ENCODE data around the gene PRDM16. TPM values are rescaled to one million over a fixed set of nuclear protein-coding genes. Genes with fewer than 3 reads are reported as not detected.

PRDM16 gene
- total RNA-seq, 1 experiment from 2014 or later = 6.1 TPM

- BruUV-seq (replicated peaks) = no TSS peak
- Histone ChIP-seq H2AFZ (ENCODE audit: low read depth, low read length, poor library complexity, severe bottlenecking) (no peak overlapping the region), H3K9ac (ENCODE audit: low read length) (no peak overlapping the region)
Observed at GRCh38 chr1:3231826-3232225, 162.8 kb downstream of the PRDM16 start.

GRCh38 chr1:3233031-3233430, 164.0 kb downstream of the PRDM16 start:
- DNase-seq (ENCODE audit: low read depth, low spot score) (no peak), ATAC-seq (no peak)
- Histone ChIP-seq H3K36me3 (ENCODE audit: control insufficient read depth in 1 of 2, insufficient read depth in 2 of 2, low read length in 2 of 2) (no peaks in the 10 kb centered on the region), H3K4me2 (ENCODE audit: low read length) (no peak overlapping the region), H3K27me3 (ENCODE audit: insufficient read depth, low read length) (no peaks in the 10 kb centered on the region), H4K20me1 (ENCODE audit: insufficient read depth) (no peaks in the 10 kb centered on the region), H3K9me3 (ENCODE audit: control insufficient read depth in 1 of 2, insufficient read depth in 1 of 2, low read depth in 1 of 2, low read length in 2 of 2) (no peaks in the 10 kb centered on the region), H3K27ac (ENCODE audit: low read depth, low read length) (no peak overlapping the region), H2AFZ (ENCODE audit: low read depth, low read length, poor library complexity, severe bottlenecking) (no peak overlapping the region), H3K9ac (ENCODE audit: low read length) (no peak overlapping the region), H3K9me2 (ENCODE audit: insufficient read depth) (no peaks in the 10 kb centered on the region), H3K4me3 (replicated peaks in 1 of 2; ENCODE audit: low read depth in 1 of 2, low read length in 2 of 2) (no peak overlapping the region), H3K79me2 (ENCODE audit: insufficient read depth, low read length) (no peaks in the 10 kb centered on the region), H3K4me1 (ENCODE audit: control insufficient read depth in 1 of 2, insufficient read depth in 2 of 2, low read length in 2 of 2) (no peaks in the 10 kb centered on the region)
- intact Hi-C loops (cut with micrococcal nuclease) = no loop called here
- no TSS peak for BruUV-seq (replicated peaks)
- TF ChIP-seq MAX (IDR thresholded peaks at IDR 0.05) = no peak
- no peak for TF ChIP-seq JUND (IDR thresholded peaks at IDR 0.05)
- no peak for TF ChIP-seq ZNF274 (IDR thresholded peaks at IDR 0.05; ENCODE audit: low read depth, low read length)
- no peak for TF ChIP-seq EZH2 (IDR thresholded peaks at IDR 0.05)
- TF ChIP-seq CBX3 (IDR thresholded peaks at IDR 0.05; ENCODE audit: low read depth) = no peak
- ChIA-PET CTCF (no interaction called here), RAD21 (ENCODE audit: low non-redundant PET in 1 of 2, low total read pairs in 2 of 2, uncharacterized antibody in 2 of 2, unreplicated experiment in 2 of 2) (no interaction called here), POLR2A (no interaction called here)

More at GRCh38 chr1:3231826-3232225, 162.8 kb downstream of the PRDM16 start:
- H4K20me1 ChIP-seq (ENCODE audit: insufficient read depth) = no peaks in the 10 kb centered on the region
- POLR2A ChIA-PET = no interaction called here
- TF ChIP-seq ATF3 (IDR thresholded peaks at IDR 0.05) (no peak), ZFX (IDR thresholded peaks at IDR 0.05) (no peak), YY1 (IDR thresholded peaks at IDR 0.05; ENCODE audit: extremely low read depth, insufficient replicate concordance, low read depth, low read length) (no peak), FOSL1 (IDR thresholded peaks at IDR 0.05; ENCODE audit: low read depth) (no peak), POLR2A (IDR thresholded peaks at IDR 0.05; ENCODE audit: borderline replicate concordance, extremely low read depth, insufficient read depth, insufficient read length) (no peak), JUND (IDR thresholded peaks at IDR 0.05) (no peak), CEBPB (IDR thresholded peaks at IDR 0.05; ENCODE audit: low read depth) (no peak), RAD21 (IDR thresholded peaks at IDR 0.05; ENCODE audit: low read depth) (no peak), SP1 (IDR thresholded peaks at IDR 0.05; ENCODE audit: low read depth) (no peak), EZH2phosphoT487 (IDR thresholded peaks at IDR 0.05; ENCODE audit: borderline replicate concordance) (no peak), CBX3 (IDR thresholded peaks at IDR 0.05; ENCODE audit: low read depth) (no peak)
- ATAC-seq (no peak), DNase-seq (ENCODE audit: low read depth, low spot score) (no peak)
- no peaks in the 10 kb centered on the region for H3K36me3 ChIP-seq (ENCODE audit: control insufficient read depth in 1 of 2, insufficient read depth in 2 of 2, low read length in 2 of 2)
- no peak overlapping the region for H3K4me3 ChIP-seq (replicated peaks in 1 of 2; ENCODE audit: low read depth in 1 of 2, low read length in 2 of 2)
- RAD21 ChIA-PET (ENCODE audit: low non-redundant PET in 1 of 2, low total read pairs in 2 of 2, uncharacterized antibody in 2 of 2, unreplicated experiment in 2 of 2) = no interaction called here
- H3K4me2 ChIP-seq (ENCODE audit: low read length) = no peak overlapping the region
- H3K9me3 ChIP-seq (ENCODE audit: control insufficient read depth in 1 of 2, insufficient read depth in 1 of 2, low read depth in 1 of 2, low read length in 2 of 2) = no peaks in the 10 kb centered on the region
- H3K9me2 ChIP-seq (ENCODE audit: insufficient read depth) = no peaks in the 10 kb centered on the region
- H3K27me3 ChIP-seq (ENCODE audit: insufficient read depth, low read length) = no peaks in the 10 kb centered on the region
- no peaks in the 10 kb centered on the region for H3K79me2 ChIP-seq (ENCODE audit: insufficient read depth, low read length)
- no peaks in the 10 kb centered on the region for H3K4me1 ChIP-seq (ENCODE audit: control insufficient read depth in 1 of 2, insufficient read depth in 2 of 2, low read length in 2 of 2)
- CTCF ChIA-PET = no interaction called here
- intact Hi-C loops (cut with micrococcal nuclease) = no loop called here
- H3K27ac ChIP-seq (ENCODE audit: low read depth, low read length) = no peak overlapping the region
